Bronchial epithelial cell (primary cell): ENCODE results near the gene RENBP. TPM values are rescaled to one million over a fixed set of nuclear protein-coding genes. Genes with fewer than 3 reads are reported as not detected.

Experiments
- DNase-seq: peaks from one replicate; pipeline ENCODE4 v3.0.0-alpha.2; 2010; ENCODE audit warnings: low read depth
- FAIRE-seq: peaks from 2 replicates; lab custom pipeline; 2011; peaks lifted over from hg19 to GRCh38; lab: Jason Lieb, UNC
- H3K27me3 ChIP-seq: 2 replicates; pipeline ENCODE4 v1.5.1; 2011; ENCODE audit warnings: low read length; ENCODE audit not compliant: control insufficient read depth, insufficient read depth
- H3K36me3 ChIP-seq: 2 replicates; pipeline ENCODE4 v1.5.1; 2011; ENCODE audit warnings: low read length; ENCODE audit not compliant: control insufficient read depth, insufficient read depth
- H3K4me3 ChIP-seq: 2 replicates; pipeline ENCODE4 v1.5.1; 2011; ENCODE audit warnings: mild to moderate bottlenecking, low read depth, low read length, control low read depth
- total RNA-seq: library from RNA; depleted of rRNA; stranded (reverse); fragments of >200 nt; gene quantifications from 2 replicates; pipeline ENCODE4 v1.2.1, GENCODE V29; 2014
- TF ChIP-seq, protein P1 (sequence below): IDR thresholded peaks from 2 replicates; pipeline ENCODE4 v1.5.1; 2011; ENCODE audit warnings: mild to moderate bottlenecking, moderate library complexity, low read length, control low read depth, inconsistent platforms; ENCODE audit not compliant: insufficient read depth, severe bottlenecking

RENBP gene
- total RNA-seq, 1 donor from 2014 or later: 10.3 TPM

DNA sequence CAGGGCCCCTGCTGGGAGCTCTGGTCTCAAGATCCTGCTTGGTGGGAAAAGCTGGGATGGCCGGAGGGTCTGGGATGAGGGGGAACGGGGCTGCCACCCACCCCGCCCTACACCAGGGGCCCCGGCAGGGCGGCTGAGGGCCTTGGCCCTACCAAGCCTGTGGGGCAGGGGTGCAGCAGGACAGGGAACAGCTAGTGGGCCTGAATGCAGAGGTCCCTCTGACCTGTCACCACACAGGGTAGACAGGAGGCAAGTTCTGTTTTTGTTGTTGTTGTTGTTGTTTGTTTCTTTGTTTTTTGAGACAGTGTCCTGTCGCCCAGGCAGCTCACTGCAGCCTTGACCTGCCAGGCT lies 332 bp upstream of the RENBP start:
- FAIRE-seq (no peak), DNase-seq (no peak)
- TF ChIP-seq, protein P1, sequence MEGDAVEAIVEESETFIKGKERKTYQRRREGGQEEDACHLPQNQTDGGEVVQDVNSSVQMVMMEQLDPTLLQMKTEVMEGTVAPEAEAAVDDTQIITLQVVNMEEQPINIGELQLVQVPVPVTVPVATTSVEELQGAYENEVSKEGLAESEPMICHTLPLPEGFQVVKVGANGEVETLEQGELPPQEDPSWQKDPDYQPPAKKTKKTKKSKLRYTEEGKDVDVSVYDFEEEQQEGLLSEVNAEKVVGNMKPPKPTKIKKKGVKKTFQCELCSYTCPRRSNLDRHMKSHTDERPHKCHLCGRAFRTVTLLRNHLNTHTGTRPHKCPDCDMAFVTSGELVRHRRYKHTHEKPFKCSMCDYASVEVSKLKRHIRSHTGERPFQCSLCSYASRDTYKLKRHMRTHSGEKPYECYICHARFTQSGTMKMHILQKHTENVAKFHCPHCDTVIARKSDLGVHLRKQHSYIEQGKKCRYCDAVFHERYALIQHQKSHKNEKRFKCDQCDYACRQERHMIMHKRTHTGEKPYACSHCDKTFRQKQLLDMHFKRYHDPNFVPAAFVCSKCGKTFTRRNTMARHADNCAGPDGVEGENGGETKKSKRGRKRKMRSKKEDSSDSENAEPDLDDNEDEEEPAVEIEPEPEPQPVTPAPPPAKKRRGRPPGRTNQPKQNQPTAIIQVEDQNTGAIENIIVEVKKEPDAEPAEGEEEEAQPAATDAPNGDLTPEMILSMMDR: no peak
- Histone ChIP-seq H3K36me3 (peaks cover 2% of the 10 kb centered on the region), H3K27me3 (no peaks in the 10 kb centered on the region), H3K4me3 (no peak overlapping the region)

DNA sequence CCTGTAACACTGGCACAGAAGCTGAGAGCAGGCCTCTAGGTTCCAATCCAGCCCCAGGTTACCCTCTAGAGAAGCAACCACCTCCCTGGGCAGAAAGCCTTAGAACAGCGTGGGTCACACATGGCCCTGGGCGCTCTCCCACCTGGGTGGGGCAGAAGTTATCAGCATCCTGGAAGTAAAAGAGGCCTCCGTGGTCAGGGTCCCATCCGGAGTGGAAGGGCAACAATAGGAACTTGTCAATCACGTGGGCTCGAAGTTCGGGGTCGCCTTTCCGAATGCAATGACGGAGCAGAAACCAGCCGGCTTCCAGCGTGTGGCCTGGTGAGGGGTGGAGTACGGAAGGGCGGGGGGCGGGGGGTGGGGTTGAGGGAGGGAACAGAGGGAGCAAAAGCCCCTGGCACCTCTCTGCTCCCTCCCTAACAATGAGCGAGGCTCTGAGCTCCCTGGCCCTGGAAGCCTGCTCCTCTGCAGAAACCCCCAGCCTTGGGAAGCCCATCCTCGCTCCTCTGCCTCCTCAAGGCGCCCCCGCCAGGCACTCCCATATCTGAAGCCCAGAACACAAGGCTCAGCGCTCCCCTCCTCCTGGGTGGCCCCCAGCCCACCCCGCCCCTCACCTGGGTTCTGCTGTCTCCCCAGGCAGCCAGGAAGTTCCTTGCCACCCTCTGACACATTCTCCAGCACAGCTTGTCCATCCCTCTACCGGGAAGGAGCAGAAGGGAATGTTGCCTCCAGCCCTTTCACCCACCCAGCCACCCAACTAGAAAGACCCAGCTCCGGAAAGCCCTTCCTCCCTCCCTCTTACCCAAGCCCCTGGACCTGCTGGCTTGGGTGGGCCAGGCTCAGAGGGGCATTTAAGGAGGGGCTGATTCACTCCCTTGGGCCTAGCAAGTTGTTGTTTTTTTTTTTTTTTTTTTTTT lies 2.8 kb downstream of the RENBP start:
- H3K36me3 ChIP-seq: no peaks in the 10 kb centered on the region
- TF ChIP-seq, protein P1: no peak
- no peak overlapping the region for H3K4me3 ChIP-seq
- FAIRE-seq: no peak
- no peak for DNase-seq
- H3K27me3 ChIP-seq: no peaks in the 10 kb centered on the region

DNA sequence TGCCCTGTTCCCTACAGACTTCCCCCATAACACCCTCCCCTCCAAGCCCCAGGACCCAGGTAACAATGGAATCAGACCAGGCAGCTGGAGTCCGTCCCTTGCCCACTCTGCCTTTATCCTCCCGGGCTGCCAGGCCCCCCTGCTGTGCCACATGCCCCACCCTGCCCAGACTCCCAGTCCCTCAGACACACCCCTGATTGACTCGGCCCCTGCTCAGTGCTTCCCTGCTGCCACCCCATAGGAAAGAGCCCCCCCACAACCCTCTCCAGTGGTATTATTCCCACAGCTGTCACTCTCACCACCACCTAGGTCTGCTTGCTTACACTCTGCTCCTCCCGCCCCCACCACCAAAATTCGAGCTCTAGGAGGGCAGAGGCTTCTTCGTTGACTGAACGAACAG lies 4.9 kb downstream of the RENBP start:
- DNase-seq (no peak), FAIRE-seq (no peak)
- H3K36me3 ChIP-seq: no peaks in the 10 kb centered on the region
- H3K4me3 ChIP-seq: no peak overlapping the region
- TF ChIP-seq, protein P1: no peak
- H3K27me3 ChIP-seq: no peaks in the 10 kb centered on the region

DNA sequence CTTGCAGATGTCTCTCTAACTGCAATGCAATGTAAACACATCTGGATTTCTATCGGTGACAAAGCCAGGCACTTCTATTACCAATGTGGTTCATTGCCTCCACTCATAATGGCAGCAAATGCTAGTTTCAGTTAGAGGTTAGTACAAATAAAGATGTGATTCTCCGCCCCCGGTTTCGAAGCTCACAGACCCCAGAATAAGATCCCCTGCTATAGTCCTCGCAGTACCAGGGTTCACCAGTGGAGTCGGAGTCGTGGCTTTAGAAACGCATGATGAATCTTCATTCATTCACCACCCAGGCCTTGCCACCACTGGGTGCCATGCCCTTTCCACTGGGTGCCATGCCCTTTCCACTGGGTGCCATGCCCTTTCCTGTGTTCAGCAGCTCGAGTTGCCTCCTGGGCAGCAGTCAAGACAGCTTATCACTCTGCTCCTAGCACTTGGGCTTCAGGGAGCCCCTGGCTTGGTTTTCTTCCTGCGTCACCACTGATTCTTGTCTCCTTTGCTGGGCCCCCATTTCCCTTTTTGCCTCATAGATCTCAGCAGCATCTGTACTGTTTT lies 6.1 kb downstream of the RENBP start:
- H3K4me3 ChIP-seq: no peak overlapping the region
- DNase-seq (no peak), FAIRE-seq (no peak)
- TF ChIP-seq, protein P1: no peak
- H3K27me3 ChIP-seq: no peaks in the 10 kb centered on the region
- H3K36me3 ChIP-seq: no peaks in the 10 kb centered on the region

DNA sequence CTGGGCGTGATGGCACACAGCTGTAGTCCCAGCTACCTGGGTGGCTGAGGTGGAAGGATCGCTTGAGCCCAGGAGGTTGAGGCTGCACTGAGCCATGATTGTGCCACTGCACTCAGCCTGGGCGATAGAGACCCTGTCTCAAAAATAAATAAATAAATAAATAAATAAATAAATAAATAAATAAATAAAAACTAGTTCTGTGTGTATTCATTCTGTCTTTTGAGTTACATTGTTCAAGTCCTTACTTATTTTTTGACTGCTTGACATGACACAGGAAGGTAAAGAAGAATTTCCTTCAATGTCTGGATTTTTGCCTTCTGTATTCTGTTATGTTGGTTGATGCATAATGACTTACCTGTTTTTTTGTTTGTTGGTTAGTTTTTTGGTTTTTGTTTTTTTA lies 7.4 kb downstream of the RENBP start:
- H3K36me3 ChIP-seq: no peaks in the 10 kb centered on the region
- H3K27me3 ChIP-seq: no peaks in the 10 kb centered on the region
- DNase-seq: no peak
- no peak overlapping the region for H3K4me3 ChIP-seq
- TF ChIP-seq, protein P1: no peak
- no peak for FAIRE-seq
